Measurements from ENCODE around the gene CDC37L1. TPM values are rescaled to one million over a fixed set of nuclear protein-coding genes. Genes with fewer than 3 reads are reported as not detected.

Gene CDC37L1
- total RNA-seq, 2 experiments from 2014 or later: 9.2 to 10.7 TPM

- Mint-ChIP-seq H3K36me3 (ENCODE audit: low read depth) (peaks cover 2% of the 10 kb centered on the region), H3K4me3 (no peak overlapping the region), H3K9me3 (no peaks in the 10 kb centered on the region), H3K4me1 (peaks cover 15% of the 10 kb centered on the region), H3K27ac (no peak overlapping the region), H3K27me3 (no peaks in the 10 kb centered on the region)
- ChIA-PET CTCF (interaction anchor here (1.4 kb wide), 1 partner anchor 9 kb away, joined by 6 read pairs; the partner anchor contains the start of gene SPATA6L), POLR2A (interaction anchor here (1.1 kb wide), 1 partner anchor 954 kb away, joined by 3 read pairs; the partner anchor contains the start of gene RIC1)
- no peak for DNase-seq
These were observed 4.6 kb upstream of the CDC37L1 start for GRCh38 chr9:4674783-4675182.

DNA sequence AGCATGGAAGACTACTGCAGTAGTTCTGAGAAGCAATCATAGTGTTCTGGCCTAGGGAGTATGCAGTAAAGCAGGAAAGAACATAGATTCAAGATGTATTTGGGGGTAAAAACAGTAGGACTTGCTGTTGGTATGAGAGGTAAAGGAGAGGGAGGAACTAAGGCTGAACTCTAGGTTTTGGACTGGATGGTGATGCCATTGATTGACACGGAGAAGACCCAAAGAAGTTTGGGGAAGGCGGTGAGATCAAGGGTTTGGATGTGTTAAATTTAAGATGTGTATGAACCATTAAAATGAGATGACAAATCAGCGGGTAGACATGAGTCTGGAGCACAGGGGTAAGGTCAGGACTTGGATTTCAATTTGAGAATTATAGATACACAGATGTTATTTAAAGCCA is 2.0 kb upstream of the CDC37L1 start:
- H3K9me3 Mint-ChIP-seq: no peaks in the 10 kb centered on the region
- H3K4me1 Mint-ChIP-seq: no peaks in the 10 kb centered on the region
- no peaks in the 10 kb centered on the region for H3K27me3 Mint-ChIP-seq
- H3K36me3 Mint-ChIP-seq (ENCODE audit: low read depth): peaks cover 5% of the 10 kb centered on the region
- ChIA-PET CTCF (interaction anchor here (0.6 to 1.4 kb wide), 3 partner anchors 21 to 280 kb away, joined by 4 to 6 read pairs (median 4); no protein-coding TSS in a partner anchor), POLR2A (no interaction called here)
- no peak for DNase-seq
- no peak overlapping the region for H3K4me3 Mint-ChIP-seq
- no peak overlapping the region for H3K27ac Mint-ChIP-seq

DNA sequence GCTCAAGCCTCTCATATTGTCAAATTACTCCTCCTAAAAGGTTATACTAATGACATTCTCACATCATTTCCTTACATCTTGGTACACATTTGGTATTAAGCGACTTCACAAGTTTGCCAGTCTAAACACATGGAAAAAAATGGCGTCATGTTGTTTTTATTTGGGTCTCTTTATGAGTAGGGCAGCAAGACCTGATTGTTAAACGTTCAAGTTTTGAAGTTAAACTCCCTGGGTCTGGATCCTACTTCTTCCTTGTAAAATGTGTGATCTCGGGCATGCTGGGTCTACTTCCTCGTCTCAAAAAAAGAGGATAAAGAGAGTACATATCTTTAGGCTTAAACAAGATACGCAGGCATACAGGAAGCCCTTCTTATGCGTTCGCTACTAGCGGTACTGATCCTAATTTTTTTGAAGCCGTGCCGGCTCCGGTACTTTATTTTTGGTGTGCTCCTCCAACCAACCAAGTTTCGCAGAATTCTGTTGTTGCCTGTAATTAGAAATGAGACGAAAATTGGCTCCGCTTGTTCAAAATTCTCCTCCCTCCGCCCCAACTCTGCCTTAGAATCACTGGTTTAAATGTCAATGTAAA is 596 bp upstream of the CDC37L1 start:
- ChIA-PET POLR2A (no interaction called here), CTCF (interaction anchor here (0.8 to 1.0 kb wide), 2 partner anchors 16 to 37 kb away, joined by 3 read pairs; partner anchors contain the start of gene PLPP6)
- DNase-seq: peak; percentile 43
- peaks cover 6% of the 10 kb centered on the region for H3K4me1 Mint-ChIP-seq
- H3K4me3 Mint-ChIP-seq: no peak overlapping the region
- peaks cover 12% of the 10 kb centered on the region for H3K36me3 Mint-ChIP-seq (ENCODE audit: low read depth)
- H3K27ac Mint-ChIP-seq: no peak overlapping the region
- H3K9me3 Mint-ChIP-seq: no peaks in the 10 kb centered on the region
- H3K27me3 Mint-ChIP-seq: no peaks in the 10 kb centered on the region

DNA sequence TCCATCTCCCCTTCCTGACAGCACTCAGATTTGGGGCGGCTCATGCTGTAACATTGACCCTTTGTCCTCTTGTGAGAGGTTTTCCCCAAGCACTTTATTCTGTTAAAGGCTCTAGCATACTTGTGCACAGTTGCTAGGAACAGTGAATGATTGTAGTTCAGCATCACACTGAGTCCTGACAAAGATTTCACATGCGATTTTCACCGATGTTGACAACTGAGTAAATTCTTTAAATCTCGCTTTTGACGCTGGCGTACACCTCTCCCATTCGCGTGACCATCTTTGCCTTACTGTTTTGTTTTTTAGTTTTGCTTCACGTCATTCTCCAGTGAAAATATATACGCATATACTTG is 780 bp downstream of the CDC37L1 start:
- Mint-ChIP-seq H3K4me3 (no peak overlapping the region), H3K27me3 (no peaks in the 10 kb centered on the region), H3K36me3 (ENCODE audit: low read depth) (peaks cover 18% of the 10 kb centered on the region), H3K27ac (no peak overlapping the region), H3K4me1 (peaks cover 6% of the 10 kb centered on the region), H3K9me3 (no peaks in the 10 kb centered on the region)
- POLR2A ChIA-PET: no interaction called here
- no peak for DNase-seq
- CTCF ChIA-PET: no interaction called here

DNA sequence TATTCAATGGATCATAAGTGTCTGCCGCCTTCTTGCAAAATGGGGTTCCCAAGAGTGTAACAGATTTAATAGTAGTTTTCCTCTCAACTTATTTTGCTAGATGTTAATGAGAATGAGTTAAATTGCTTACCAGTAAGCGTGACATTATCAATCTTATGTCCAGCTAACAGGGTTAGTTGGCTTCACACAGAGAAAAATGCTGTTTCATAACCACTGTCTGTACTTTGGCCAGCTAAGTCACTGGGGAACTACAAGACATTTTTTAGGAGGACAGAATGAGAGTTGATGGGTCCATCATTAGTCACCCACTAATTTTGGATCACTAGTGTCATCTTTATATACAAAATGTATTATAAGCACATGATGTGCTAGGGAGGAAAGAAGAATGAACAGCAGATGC is 1.4 kb downstream of the CDC37L1 start:
- ChIA-PET POLR2A (no interaction called here), CTCF (no interaction called here)
- H3K36me3 Mint-ChIP-seq (ENCODE audit: low read depth): peaks cover 19% of the 10 kb centered on the region
- H3K27me3 Mint-ChIP-seq: no peaks in the 10 kb centered on the region
- H3K27ac Mint-ChIP-seq: no peak overlapping the region
- peaks cover 8% of the 10 kb centered on the region for H3K4me1 Mint-ChIP-seq
- H3K4me3 Mint-ChIP-seq: no peak overlapping the region
- no peaks in the 10 kb centered on the region for H3K9me3 Mint-ChIP-seq
- no peak for DNase-seq

DNA sequence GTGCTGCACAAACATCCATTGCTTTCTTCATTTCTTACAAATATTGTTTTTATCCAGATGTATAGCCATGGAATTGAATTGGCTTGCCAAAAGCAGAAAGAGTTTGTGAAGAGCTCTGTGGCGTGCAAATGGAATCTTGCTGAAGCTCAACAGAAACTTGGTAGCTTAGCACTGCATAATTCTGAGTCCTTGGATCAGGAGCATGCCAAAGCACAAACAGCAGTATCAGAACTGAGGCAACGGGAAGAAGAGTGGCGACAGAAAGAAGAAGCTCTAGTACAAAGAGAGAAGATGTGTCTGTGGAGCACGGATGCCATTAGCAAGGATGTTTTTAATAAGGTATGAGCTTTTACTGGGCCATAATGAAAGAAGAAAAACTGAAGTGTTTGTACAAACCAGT is 5.5 kb downstream of the CDC37L1 start:
- ChIA-PET POLR2A (no interaction called here), CTCF (interaction anchor here (0.7 to 1.1 kb wide), 2 partner anchors 14 to 17 kb away, joined by 3 read pairs; no protein-coding TSS in a partner anchor)
- no peaks in the 10 kb centered on the region for H3K9me3 Mint-ChIP-seq
- peaks cover 14% of the 10 kb centered on the region for H3K4me1 Mint-ChIP-seq
- H3K27me3 Mint-ChIP-seq: no peaks in the 10 kb centered on the region
- DNase-seq: no peak
- H3K36me3 Mint-ChIP-seq (ENCODE audit: low read depth): peaks cover 22% of the 10 kb centered on the region
- no peak overlapping the region for H3K27ac Mint-ChIP-seq
- no peak overlapping the region for H3K4me3 Mint-ChIP-seq

GRCh38 chr9:4686112-4686511 is 6.7 kb downstream of the CDC37L1 start:
- H3K27ac Mint-ChIP-seq: no peak overlapping the region
- ChIA-PET POLR2A (no interaction called here), CTCF (no interaction called here)
- DNase-seq: no peak
- H3K9me3 Mint-ChIP-seq: no peaks in the 10 kb centered on the region
- no peaks in the 10 kb centered on the region for H3K27me3 Mint-ChIP-seq
- peaks cover 19% of the 10 kb centered on the region for H3K4me1 Mint-ChIP-seq
- H3K36me3 Mint-ChIP-seq (ENCODE audit: low read depth): peaks cover 33% of the 10 kb centered on the region
- H3K4me3 Mint-ChIP-seq: no peak overlapping the region

- H3K4me3 Mint-ChIP-seq: no peak overlapping the region
- no peaks in the 10 kb centered on the region for H3K9me3 Mint-ChIP-seq
- H3K27me3 Mint-ChIP-seq: no peaks in the 10 kb centered on the region
- H3K36me3 Mint-ChIP-seq (ENCODE audit: low read depth): peaks cover 34% of the 10 kb centered on the region
- no peak overlapping the region for H3K27ac Mint-ChIP-seq
- POLR2A ChIA-PET: no interaction called here
- DNase-seq: no peak
- peaks cover 19% of the 10 kb centered on the region for H3K4me1 Mint-ChIP-seq
- CTCF ChIA-PET: no interaction called here
These were observed 7.2 kb downstream of the CDC37L1 start for GRCh38 chr9:4686584-4686983.

DNA sequence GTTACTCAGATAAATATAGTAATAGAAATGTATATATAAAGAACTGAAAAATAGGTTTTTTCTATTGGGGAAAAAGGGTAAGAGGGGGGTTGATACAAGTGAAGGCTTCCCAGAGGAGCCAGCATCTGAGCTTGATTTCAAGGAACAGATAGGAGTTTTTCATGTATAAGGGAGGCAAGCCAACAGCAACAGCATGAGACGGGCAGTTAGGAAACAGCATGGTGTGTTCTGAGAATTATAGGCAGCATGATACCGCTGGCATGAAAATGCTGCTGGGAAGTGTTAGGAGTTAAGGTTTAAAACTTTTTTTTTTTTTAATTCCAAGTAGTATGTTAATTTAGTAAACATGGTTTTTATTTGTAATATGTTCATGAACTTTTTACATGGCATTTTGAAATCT is 9.7 kb downstream of the CDC37L1 start:
- CTCF ChIA-PET: no interaction called here
- H3K27ac Mint-ChIP-seq: no peak overlapping the region

GRCh38 chr9:4689687-4690104 is 10.3 kb downstream of the CDC37L1 start:
- no peak for DNase-seq
- Mint-ChIP-seq H3K36me3 (ENCODE audit: low read depth) (peaks cover 37% of the 10 kb centered on the region), H3K4me1 (peaks cover 13% of the 10 kb centered on the region), H3K4me3 (no peak overlapping the region), H3K27ac (no peak overlapping the region), H3K27me3 (no peaks in the 10 kb centered on the region), H3K9me3 (no peaks in the 10 kb centered on the region)
- ChIA-PET CTCF (no interaction called here), POLR2A (no interaction called here)

More for the DNA sequence above, 9.7 kb downstream of the CDC37L1 start:
- H3K4me1 Mint-ChIP-seq: peaks cover 13% of the 10 kb centered on the region
- H3K36me3 Mint-ChIP-seq (ENCODE audit: low read depth): peaks cover 34% of the 10 kb centered on the region
- POLR2A ChIA-PET: no interaction called here
- H3K4me3 Mint-ChIP-seq: no peak overlapping the region
- no peak for DNase-seq
- no peaks in the 10 kb centered on the region for H3K9me3 Mint-ChIP-seq
- no peaks in the 10 kb centered on the region for H3K27me3 Mint-ChIP-seq

DNA sequence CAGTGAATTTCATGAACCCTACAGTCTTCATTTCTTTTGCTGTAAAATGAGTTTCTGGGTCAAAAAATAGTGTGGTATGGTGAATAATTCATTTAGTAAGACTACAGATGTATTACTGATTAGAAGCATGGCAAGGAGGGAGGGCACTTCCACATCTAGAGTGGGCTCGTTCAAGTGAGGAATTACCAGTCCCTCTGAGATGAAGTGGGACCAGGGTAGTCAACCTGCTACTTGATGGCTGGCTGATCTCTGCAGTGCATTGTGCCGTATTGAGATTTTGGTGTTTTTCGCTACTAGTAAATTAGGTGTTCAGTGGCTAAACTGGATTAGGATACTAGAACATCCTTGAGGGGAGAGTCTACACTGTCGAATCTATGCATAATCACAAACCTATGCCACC is 10.8 kb downstream of the CDC37L1 start:
- Mint-ChIP-seq H3K36me3 (ENCODE audit: low read depth) (peaks cover 33% of the 10 kb centered on the region), H3K4me3 (no peak overlapping the region), H3K9me3 (no peaks in the 10 kb centered on the region), H3K27ac (no peak overlapping the region), H3K4me1 (peaks cover 13% of the 10 kb centered on the region), H3K27me3 (no peaks in the 10 kb centered on the region)
- ChIA-PET CTCF (no interaction called here), POLR2A (no interaction called here)
- DNase-seq: no peak

- Mint-ChIP-seq H3K27ac (no peak overlapping the region), H3K9me3 (no peaks in the 10 kb centered on the region), H3K36me3 (ENCODE audit: low read depth) (peaks cover 35% of the 10 kb centered on the region), H3K27me3 (no peaks in the 10 kb centered on the region), H3K4me1 (peaks cover 14% of the 10 kb centered on the region), H3K4me3 (no peak overlapping the region)
- ChIA-PET CTCF (interaction anchor here (0.6 to 1.2 kb wide), 3 partner anchors 10 to 1726 kb away, joined by 3 to 4 read pairs (median 3); no protein-coding TSS in a partner anchor), POLR2A (no interaction called here)
- DNase-seq: no peak
These were observed 12.4 kb downstream of the CDC37L1 start for GRCh38 chr9:4691795-4692194.

- ChIA-PET POLR2A (no interaction called here), CTCF (no interaction called here)
- Mint-ChIP-seq H3K27ac (no peak overlapping the region), H3K4me1 (peaks cover 5% of the 10 kb centered on the region), H3K4me3 (no peak overlapping the region), H3K27me3 (no peaks in the 10 kb centered on the region), H3K9me3 (no peaks in the 10 kb centered on the region), H3K36me3 (ENCODE audit: low read depth) (peaks cover 58% of the 10 kb centered on the region)
- DNase-seq: no peak
These were observed 20.7 kb downstream of the CDC37L1 start for GRCh38 chr9:4700091-4700490.

GRCh38 chr9:4700932-4701331 is 21.6 kb downstream of the CDC37L1 start:
- no peaks in the 10 kb centered on the region for H3K27me3 Mint-ChIP-seq
- POLR2A ChIA-PET: no interaction called here
- CTCF ChIA-PET: interaction anchor here (0.6 to 0.8 kb wide), 2 partner anchors 9 to 12 kb away, joined by 3 to 4 read pairs; no protein-coding TSS in a partner anchor

More at GRCh38 chr9:4700932-4701331, 21.6 kb downstream of the CDC37L1 start:
- Mint-ChIP-seq H3K27ac (no peak overlapping the region), H3K4me1 (peaks cover 5% of the 10 kb centered on the region), H3K36me3 (ENCODE audit: low read depth) (peaks cover 62% of the 10 kb centered on the region), H3K9me3 (no peaks in the 10 kb centered on the region), H3K4me3 (no peak overlapping the region)
- no peak for DNase-seq

All from activated CD4-positive, alpha-beta T cell treated with anti-CD3 and anti-CD28 coated beads, Interleukin-2, amount 10 ng/mL, durations not matched to agents 7 days and 5 days (primary cell).